NCI-H2227 (cell line): ENCODE results near the gene LMBR1.

Experiments used
- DNase-seq: peaks from one replicate; lab custom pipeline; 2025; ENCODE audit not compliant: unreplicated experiment; lab: John Stamatoyannopoulos, UW

The LMBR1 gene

DNA sequence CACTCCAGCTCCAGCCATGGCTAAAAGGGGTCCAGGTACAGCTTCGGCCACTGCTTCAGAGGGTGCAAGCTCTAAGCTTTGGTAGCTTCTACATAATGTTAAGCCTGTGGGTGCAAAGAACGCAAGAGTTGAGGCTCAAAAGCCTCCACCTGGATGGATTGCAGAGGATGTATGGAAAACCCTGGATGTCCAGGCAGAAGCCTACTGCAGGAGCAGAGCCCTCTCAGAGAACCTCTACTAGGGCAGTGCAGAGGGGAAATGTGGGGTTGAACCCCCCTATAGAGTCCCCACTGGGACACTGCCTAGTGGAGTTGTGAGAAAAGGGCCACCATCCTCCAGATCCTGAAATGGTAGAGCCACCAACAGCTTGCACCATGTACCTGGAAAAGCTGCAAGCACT, 263.1 kb downstream of the LMBR1 start:
- DNase-seq = no peak

DNA sequence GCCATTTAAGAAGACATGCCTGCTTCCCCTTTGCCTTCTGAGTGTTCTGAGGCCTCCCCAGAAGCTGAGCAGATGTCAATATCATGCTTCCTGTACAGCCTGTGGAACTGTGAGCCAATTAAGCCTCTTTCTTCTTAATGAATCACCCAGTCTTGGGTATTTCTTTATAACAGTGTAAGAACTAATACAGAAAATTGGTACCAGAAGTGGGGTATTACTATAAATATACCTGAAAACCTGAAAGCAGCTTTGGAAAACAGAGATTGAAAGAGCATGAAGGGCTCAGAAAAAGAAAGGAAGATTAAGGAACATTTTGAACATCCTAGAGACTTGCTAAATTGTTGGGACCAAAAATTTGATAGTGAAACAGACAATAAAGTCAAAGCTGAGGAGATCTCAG, 264.4 kb downstream of the LMBR1 start:
- DNase-seq = no peak
